Activated T-helper 1 cell treated with anti-CD3 and anti-CD28 coated beads, Interleukin-12 subunit alpha, Interleukin-12 subunit beta, Interleukin-2, Interleukin-4 antibody, amounts not matched to agents 30 ng/mL and 10 ng/mL and 1 ng/mL, durations not matched to agents 14 hours and 24 hours and 36 hours (primary cell): Measurements from ENCODE around the gene RBM11. TPM values are rescaled to one million over a fixed set of nuclear protein-coding genes. Genes with fewer than 3 reads are reported as not detected.

Source experiments
- DNase-seq: peaks from one replicate; pipeline ENCODE4 v3.0.0; 2021; ENCODE audit warnings: low spot score
- H3K27ac Mint-ChIP-seq: one replicate; pipeline ENCODE4 v1.8.0; 2021; ENCODE audit warnings: mild to moderate bottlenecking, mixed read lengths
- H3K27me3 Mint-ChIP-seq: one replicate; pipeline ENCODE4 v1.8.0; 2022; ENCODE audit warnings: mild to moderate bottlenecking, moderate library complexity, mixed read lengths; ENCODE audit not compliant: insufficient read depth
- H3K36me3 Mint-ChIP-seq: one replicate; pipeline ENCODE4 v1.8.0; 2021; ENCODE audit warnings: low read depth, mixed read lengths
- H3K4me1 Mint-ChIP-seq: one replicate; pipeline ENCODE4 v1.8.0; 2021; ENCODE audit warnings: low read depth, mixed read lengths
- H3K4me3 Mint-ChIP-seq: one replicate; pipeline ENCODE4 v1.8.0; 2021; ENCODE audit warnings: mild to moderate bottlenecking, moderate library complexity, mixed read lengths
- H3K9me3 Mint-ChIP-seq: one replicate; pipeline ENCODE4 v1.8.0; 2021; ENCODE audit warnings: mixed read lengths
- intact Hi-C: fragments of 100-400 bp; cut with micrococcal nuclease; formaldehyde crosslinking; loops from one replicate; pipeline ENCODE4 v1.15.1; 2024
- total RNA-seq: library from RNA; stranded (reverse); gene quantifications from 2 replicates; pipeline ENCODE4 v1.2.3, GENCODE V29; 2022

Gene RBM11
- total RNA-seq, 1 donor from 2014 or later = 0.86 TPM

DNA sequence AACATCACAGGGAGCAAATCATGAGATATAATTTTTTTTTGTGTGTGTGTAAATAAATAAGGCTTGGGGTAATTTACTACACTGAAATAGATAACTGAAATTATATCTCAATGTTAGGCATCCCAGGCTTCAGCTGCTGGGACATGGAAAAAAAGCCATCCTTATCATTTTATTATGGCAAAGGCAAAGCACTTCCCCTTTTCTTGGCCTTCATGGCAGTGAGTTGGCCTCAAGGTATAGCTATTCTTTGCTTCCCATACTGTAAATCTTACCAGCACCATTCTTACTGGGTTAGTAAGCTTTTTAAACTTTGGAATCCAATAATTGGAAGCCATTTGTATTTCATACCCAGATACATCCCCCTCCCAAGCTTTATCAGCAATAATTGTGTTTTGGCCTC, 29.0 kb downstream of the RBM11 start:
- H3K36me3 Mint-ChIP-seq = no peaks in the 10 kb centered on the region
- no peak overlapping the region for H3K27ac Mint-ChIP-seq
- H3K4me1 Mint-ChIP-seq = no peaks in the 10 kb centered on the region
- intact Hi-C loops = no loop called here
- peaks cover 3% of the 10 kb centered on the region for H3K27me3 Mint-ChIP-seq
- H3K9me3 Mint-ChIP-seq = no peaks in the 10 kb centered on the region
- DNase-seq = no peak
- H3K4me3 Mint-ChIP-seq = no peak overlapping the region

DNA sequence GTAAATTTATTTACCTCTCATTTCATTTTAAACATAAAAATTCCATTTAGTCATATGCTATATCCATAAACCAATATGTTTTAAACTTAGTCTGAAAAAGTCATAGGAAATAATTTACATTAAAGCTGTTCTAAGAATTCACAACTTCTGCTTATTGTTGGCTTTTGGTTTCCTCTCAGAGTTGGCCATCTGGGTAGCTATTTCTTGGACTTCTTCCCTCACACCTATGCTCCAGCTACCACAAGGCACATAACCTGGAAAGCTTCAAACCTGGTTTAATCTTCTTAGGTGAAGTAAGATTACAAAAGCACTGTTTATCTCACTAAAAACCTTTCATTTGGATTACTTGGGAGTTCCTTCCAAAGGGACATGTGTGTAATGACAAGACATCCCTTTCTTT, 29.8 kb downstream of the RBM11 start:
- intact Hi-C loops = no loop called here
- H3K9me3 Mint-ChIP-seq = no peaks in the 10 kb centered on the region
- no peaks in the 10 kb centered on the region for H3K36me3 Mint-ChIP-seq
- no peak for DNase-seq
- no peak overlapping the region for H3K4me3 Mint-ChIP-seq
- H3K27ac Mint-ChIP-seq = no peak overlapping the region
- no peaks in the 10 kb centered on the region for H3K4me1 Mint-ChIP-seq
- peaks cover 5% of the 10 kb centered on the region for H3K27me3 Mint-ChIP-seq

DNA sequence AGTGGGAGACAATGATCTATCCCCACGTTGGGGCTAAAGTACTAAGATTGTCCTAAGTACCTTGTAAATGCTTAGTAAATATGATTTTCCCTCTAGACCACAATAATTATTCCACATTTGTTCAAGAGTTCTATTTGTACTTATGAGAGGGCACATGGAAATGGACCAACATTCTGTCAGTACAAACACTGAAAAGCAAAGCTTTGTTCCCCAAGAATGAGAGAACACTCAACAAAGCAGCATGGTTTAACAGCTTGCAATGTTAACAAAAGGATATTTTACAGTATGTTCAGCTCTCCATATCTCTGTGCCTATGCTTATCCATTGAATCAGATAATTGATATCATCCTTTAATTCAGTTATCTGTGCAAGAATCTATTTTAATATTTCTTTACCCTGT, 35.4 kb downstream of the RBM11 start:
- no peak overlapping the region for H3K27ac Mint-ChIP-seq
- intact Hi-C loops = loop anchor here (10.0 kb wide), 1 partner anchor 523 kb away; no protein-coding TSS in a partner anchor
- H3K4me3 Mint-ChIP-seq = no peak overlapping the region
- H3K36me3 Mint-ChIP-seq = no peaks in the 10 kb centered on the region
- H3K9me3 Mint-ChIP-seq = no peaks in the 10 kb centered on the region
- no peak for DNase-seq
- H3K4me1 Mint-ChIP-seq = peaks cover 10% of the 10 kb centered on the region
- H3K27me3 Mint-ChIP-seq = peaks cover 6% of the 10 kb centered on the region

DNA sequence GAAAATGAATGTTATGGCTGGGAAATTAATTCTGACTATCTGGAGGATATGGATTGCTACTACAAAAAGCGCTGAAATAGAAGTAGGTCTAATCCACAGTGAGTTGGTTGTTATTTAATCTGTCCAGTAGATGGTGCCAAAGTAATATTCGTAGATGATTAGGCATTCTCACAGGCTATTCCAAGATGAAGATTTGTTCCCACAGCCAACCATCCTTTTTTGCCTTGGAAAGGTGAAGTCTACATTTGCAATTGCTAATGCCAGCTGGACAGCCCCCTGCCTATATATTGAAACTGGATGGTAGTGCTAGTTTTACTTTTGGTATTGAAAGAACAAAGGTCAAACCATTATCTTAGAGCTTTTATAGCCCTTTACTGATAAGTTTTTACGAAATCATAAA, 43.8 kb downstream of the RBM11 start:
- no peaks in the 10 kb centered on the region for H3K4me1 Mint-ChIP-seq
- no peak for DNase-seq
- H3K4me3 Mint-ChIP-seq = no peak overlapping the region
- no peaks in the 10 kb centered on the region for H3K36me3 Mint-ChIP-seq
- H3K27ac Mint-ChIP-seq = no peak overlapping the region
- H3K9me3 Mint-ChIP-seq = no peaks in the 10 kb centered on the region
- intact Hi-C loops = loop anchor here (2.0 to 10.0 kb wide), 4 partner anchors 515 to 1333 kb away; no protein-coding TSS in a partner anchor
- peaks cover 10% of the 10 kb centered on the region for H3K27me3 Mint-ChIP-seq

DNA sequence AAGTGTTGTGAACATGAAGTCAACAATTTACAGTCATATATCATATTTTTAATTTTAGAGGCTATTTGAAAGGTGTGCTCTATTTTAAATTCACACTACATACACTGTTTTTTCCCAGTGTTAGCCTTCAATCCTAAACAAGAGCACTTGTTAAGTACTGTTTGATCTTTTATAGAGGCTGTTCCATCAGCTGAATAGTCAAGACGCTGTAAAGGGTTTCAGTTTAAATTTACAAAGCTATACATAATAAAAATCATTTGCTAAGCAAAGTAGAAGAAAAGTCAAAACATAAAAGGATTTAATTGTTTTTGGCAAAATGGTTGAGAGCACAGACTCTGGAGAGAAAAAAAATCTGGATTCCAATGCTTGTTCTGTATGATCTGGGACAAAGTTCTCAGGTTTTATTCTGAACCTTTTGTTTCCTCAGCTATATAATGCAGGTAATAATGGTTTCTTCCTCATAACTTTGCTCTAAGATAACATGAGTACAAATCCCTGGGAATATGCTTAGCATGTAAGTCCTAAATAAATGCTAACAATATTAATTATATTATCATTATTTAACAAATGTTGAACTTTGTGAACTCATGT, 44.3 kb downstream of the RBM11 start:
- no peak for DNase-seq
- H3K27ac Mint-ChIP-seq = no peak overlapping the region
- H3K36me3 Mint-ChIP-seq = no peaks in the 10 kb centered on the region
- intact Hi-C loops = loop anchor here (2.0 kb wide), 1 partner anchor 1333 kb away; no protein-coding TSS in a partner anchor
- no peaks in the 10 kb centered on the region for H3K9me3 Mint-ChIP-seq
- H3K4me3 Mint-ChIP-seq = no peak overlapping the region
- H3K4me1 Mint-ChIP-seq = no peaks in the 10 kb centered on the region
- H3K27me3 Mint-ChIP-seq = peaks cover 13% of the 10 kb centered on the region

DNA sequence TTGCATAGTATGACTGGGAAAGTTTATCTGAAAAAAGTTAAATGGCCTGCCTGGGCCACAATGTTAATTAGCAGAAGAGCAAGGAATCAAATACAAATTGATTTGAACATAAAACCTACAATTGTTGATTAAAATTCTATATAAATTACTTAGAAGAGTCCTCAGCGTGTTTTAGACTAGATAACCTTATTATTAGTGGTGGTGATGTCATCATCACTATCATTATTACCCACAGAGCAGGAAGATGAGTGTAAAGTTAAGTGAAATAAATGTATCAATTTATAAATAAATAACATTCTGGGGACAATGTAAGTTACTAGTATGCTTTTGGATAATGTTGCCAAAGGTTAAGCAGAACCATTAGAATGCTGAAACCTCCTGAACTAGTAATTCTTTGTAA, 46.1 kb downstream of the RBM11 start:
- intact Hi-C loops = no loop called here
- Mint-ChIP-seq H3K36me3 (no peaks in the 10 kb centered on the region), H3K9me3 (no peaks in the 10 kb centered on the region), H3K27me3 (peaks cover 13% of the 10 kb centered on the region), H3K27ac (no peak overlapping the region), H3K4me1 (no peaks in the 10 kb centered on the region), H3K4me3 (no peak overlapping the region)
- no peak for DNase-seq

DNA sequence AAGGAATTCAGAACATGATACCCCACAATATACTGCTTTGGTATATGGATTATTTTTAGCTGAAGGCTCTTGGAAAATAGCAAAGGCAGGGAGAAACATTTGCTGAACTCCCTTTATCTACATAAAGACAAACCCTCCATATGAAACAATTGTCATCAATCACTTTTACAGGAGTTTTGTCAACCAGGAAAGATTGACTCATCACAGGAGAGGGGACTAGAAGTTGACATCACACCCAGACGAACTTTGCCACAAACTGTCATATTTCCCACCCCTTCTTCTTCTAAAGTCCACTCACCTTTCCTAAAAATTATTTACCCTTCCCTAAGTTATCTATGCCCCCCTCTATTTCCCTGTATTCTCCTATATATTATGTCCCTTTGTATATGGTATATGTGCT, 47.9 kb downstream of the RBM11 start:
- H3K27ac Mint-ChIP-seq = no peak overlapping the region
- H3K4me3 Mint-ChIP-seq = no peak overlapping the region
- H3K9me3 Mint-ChIP-seq = no peaks in the 10 kb centered on the region
- no peak for DNase-seq
- peaks cover 13% of the 10 kb centered on the region for H3K27me3 Mint-ChIP-seq
- H3K36me3 Mint-ChIP-seq = no peaks in the 10 kb centered on the region
- intact Hi-C loops = no loop called here
- H3K4me1 Mint-ChIP-seq = no peaks in the 10 kb centered on the region

DNA sequence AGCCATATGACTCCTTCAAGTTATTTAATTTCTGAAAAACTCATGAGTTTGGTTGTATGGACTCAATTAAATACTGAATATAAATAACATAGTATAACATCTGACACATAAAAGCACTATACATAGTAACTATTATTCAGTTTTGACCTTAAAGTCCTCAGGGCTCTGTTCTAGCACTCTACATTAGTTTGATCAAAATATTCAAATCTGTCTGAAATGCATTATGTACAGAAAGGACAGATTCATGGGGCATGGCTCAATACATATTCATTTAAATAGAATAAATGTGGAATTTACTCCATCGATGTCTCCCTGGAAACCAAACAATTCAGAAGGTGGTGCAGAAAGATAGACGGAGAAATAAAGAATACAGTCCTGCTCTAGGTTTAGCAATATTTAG, 49.1 kb downstream of the RBM11 start:
- Mint-ChIP-seq H3K9me3 (no peaks in the 10 kb centered on the region), H3K4me1 (no peaks in the 10 kb centered on the region), H3K36me3 (no peaks in the 10 kb centered on the region), H3K27ac (no peak overlapping the region), H3K4me3 (no peak overlapping the region), H3K27me3 (peaks cover 11% of the 10 kb centered on the region)
- no peak for DNase-seq
- intact Hi-C loops = no loop called here

DNA sequence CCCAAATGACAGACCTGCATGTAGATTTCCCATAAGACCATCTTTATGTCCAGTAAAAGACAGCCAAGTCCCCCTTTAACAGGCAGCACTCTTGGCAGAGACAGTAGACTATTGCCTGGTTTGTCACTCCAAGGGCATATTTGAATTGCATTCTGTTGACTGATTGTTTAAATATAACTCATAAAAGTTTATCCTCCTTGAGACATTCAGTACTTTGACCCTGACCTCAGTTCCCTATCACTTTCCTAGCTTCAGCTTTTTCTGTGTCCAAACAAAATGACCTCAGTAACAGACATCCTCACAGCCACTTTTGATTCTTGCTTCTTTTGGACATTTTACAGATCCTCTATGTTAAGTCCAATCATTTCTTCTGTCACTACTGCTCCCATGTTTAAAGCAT, 51.1 kb downstream of the RBM11 start:
- Mint-ChIP-seq H3K9me3 (no peaks in the 10 kb centered on the region), H3K27me3 (peaks cover 13% of the 10 kb centered on the region), H3K4me3 (no peak overlapping the region), H3K4me1 (no peaks in the 10 kb centered on the region), H3K27ac (no peak overlapping the region), H3K36me3 (no peaks in the 10 kb centered on the region)
- intact Hi-C loops = no loop called here
- DNase-seq = no peak

DNA sequence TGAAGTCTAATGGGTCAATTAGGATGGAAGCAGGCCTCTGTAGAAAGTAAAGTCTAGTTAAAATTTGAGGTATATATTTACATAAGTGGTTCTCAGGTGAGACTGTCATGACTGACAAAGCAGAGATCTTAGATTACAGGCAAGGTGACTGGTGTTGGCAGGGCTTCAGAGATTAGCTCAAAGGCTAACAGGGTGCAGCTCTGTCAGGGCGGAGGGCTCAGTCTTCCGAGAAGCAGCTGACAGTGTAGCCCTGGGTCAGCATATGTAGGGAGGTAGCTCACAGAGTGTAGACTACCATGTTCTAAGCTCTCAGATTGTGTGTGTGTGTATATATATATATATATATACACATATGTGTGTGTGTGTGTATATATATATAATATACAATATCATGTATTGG, 54.7 kb downstream of the RBM11 start:
- peaks cover 14% of the 10 kb centered on the region for H3K27me3 Mint-ChIP-seq
- H3K4me3 Mint-ChIP-seq = no peak overlapping the region
- intact Hi-C loops = no loop called here
- no peaks in the 10 kb centered on the region for H3K9me3 Mint-ChIP-seq
- H3K4me1 Mint-ChIP-seq = no peaks in the 10 kb centered on the region
- H3K36me3 Mint-ChIP-seq = no peaks in the 10 kb centered on the region
- DNase-seq = no peak
- no peak overlapping the region for H3K27ac Mint-ChIP-seq

DNA sequence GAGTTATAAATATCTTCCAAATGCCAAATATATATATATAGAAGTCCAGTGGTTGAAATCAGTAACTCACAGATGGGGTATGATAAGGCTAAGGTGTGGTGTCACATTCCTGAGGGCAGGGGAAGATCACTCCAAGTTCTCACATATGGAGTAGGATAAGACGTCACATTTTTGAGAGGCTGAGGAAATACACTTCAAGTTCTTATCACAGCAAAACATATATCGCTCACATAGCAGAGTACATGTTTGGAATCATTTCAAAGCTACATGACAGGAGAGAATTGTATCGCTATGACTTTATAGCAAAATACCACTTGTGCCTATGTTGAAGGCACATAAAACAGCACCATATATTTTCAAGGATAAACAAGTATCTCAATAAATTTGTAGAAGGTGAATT, 55.1 kb downstream of the RBM11 start:
- H3K4me1 Mint-ChIP-seq = no peaks in the 10 kb centered on the region
- no peak for DNase-seq
- H3K27ac Mint-ChIP-seq = no peak overlapping the region
- no peak overlapping the region for H3K4me3 Mint-ChIP-seq
- intact Hi-C loops = no loop called here
- no peaks in the 10 kb centered on the region for H3K36me3 Mint-ChIP-seq
- H3K27me3 Mint-ChIP-seq = peaks cover 17% of the 10 kb centered on the region
- H3K9me3 Mint-ChIP-seq = no peaks in the 10 kb centered on the region

DNA sequence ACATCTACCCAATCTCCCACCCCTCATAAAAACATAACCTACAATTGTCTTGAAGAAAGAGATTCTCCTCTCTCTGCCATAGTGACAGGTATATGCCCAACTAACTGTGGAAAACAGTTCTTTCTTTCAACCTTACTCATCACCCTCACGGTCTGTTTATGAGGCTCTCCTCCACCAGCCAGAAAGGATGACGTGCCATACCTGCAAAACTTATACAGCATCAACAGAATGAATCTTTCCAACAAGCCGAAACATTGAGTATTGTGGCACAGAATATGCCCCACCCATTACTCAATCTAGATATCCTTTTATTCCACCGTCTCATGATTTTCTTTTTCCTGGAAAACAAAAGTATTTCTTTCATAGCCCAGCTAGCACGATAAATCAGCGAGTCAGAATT, 55.7 kb downstream of the RBM11 start:
- intact Hi-C loops = no loop called here
- Mint-ChIP-seq H3K27ac (no peak overlapping the region), H3K27me3 (peaks cover 17% of the 10 kb centered on the region), H3K4me3 (no peak overlapping the region), H3K4me1 (no peaks in the 10 kb centered on the region), H3K36me3 (no peaks in the 10 kb centered on the region), H3K9me3 (no peaks in the 10 kb centered on the region)
- DNase-seq = no peak

DNA sequence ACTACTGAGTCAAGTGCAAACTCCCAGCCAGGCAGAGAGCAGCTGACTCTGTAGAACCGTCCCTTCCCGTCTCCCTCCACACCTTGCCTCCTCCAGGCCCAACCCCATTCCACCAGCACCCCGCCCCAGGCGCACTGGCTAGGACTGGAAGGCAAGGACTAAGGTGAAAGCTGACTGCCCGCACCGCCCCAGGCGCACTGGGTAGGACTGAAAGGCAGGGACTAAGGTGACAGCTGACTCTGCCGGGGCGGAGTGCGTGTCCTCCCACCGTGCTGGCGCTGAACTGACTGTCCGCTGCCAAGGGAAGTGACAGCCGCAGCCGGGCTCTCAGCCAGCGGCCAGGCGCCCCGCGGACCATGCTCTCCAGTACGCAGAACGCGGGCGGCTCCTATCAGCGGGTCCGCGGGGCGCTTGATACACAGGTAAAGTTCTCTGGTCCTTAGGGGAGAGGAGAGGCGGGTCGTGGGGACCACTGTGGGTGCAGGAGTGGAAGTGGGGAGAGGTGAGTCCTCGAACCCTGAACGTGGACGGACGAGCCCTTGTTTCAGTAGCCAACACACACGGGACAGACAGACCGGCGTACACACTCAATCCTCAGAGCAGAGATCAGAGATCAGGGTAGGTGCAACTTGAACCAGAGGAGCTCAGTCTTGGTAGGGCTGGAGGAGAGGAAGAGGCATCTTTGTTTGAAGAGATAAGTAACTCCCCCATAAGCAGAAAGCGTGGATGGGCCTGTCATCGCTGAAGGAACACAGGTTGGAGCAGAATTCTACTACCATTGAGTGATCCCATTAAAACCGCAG, 58.0 kb downstream of the RBM11 start:
- Mint-ChIP-seq H3K4me3 (peak overlapping the region; percentile 41), H3K4me1 (no peaks in the 10 kb centered on the region), H3K27me3 (peaks cover 19% of the 10 kb centered on the region), H3K27ac (no peak overlapping the region), H3K9me3 (no peaks in the 10 kb centered on the region), H3K36me3 (no peaks in the 10 kb centered on the region)
- intact Hi-C loops = no loop called here
- no peak for DNase-seq
